HepG2 (cell line): ENCODE data around the gene BAZ1B. TPM values are rescaled to one million over a fixed set of nuclear protein-coding genes. Genes with fewer than 3 reads are reported as not detected.

Experiments
- DPF2 ChIP-seq: sonication (generic); formaldehyde crosslinking; IDR thresholded peaks from 2 replicates; pipeline ENCODE4 v1.4.0; 2020; ENCODE audit warnings: mild to moderate bottlenecking, low read depth, missing genetic modification reagents, borderline replicate concordance
- KAT7 ChIP-seq: IDR thresholded peaks from 2 replicates; pipeline ENCODE4 v1.6.1; 2018; ENCODE audit warnings: borderline replicate concordance, missing compliant biosample characterization
- KLF15 ChIP-seq: sonication (generic); formaldehyde crosslinking; IDR thresholded peaks from 2 replicates; pipeline ENCODE4 v1.8.1; 2023; ENCODE audit warnings: borderline replicate concordance, mild to moderate bottlenecking, inconsistent platforms, missing genetic modification reagents, mixed read lengths
- KLF9 ChIP-seq: IDR thresholded peaks from 2 replicates; pipeline ENCODE4 v1.6.1; 2016; ENCODE audit warnings: low read depth
- MBD4 ChIP-seq: IDR thresholded peaks from 2 replicates; pipeline ENCODE4 v1.6.1; 2012; ENCODE audit warnings: low read length, inconsistent platforms, borderline replicate concordance
- NFE2 ChIP-seq: sonication (generic); formaldehyde crosslinking; IDR thresholded peaks from 2 replicates; pipeline ENCODE4 v1.4.0; 2020; ENCODE audit warnings: missing genetic modification reagents
- RARG ChIP-seq: sonication (generic); formaldehyde crosslinking; IDR thresholded peaks from 2 replicates; pipeline ENCODE4 v1.4.0; 2020; ENCODE audit warnings: low read depth, mild to moderate bottlenecking, missing genetic modification reagents
- SOX5 ChIP-seq: IDR thresholded peaks from 2 replicates; pipeline ENCODE4 v1.6.1; 2016; ENCODE audit warnings: borderline replicate concordance
- ZFP1 ChIP-seq: IDR thresholded peaks from 2 replicates; pipeline ENCODE4 v1.6.1; 2016
- ZNF816 ChIP-seq: sonication (generic); formaldehyde crosslinking; IDR thresholded peaks from 2 replicates; pipeline ENCODE4 v1.8.0; 2022; ENCODE audit warnings: missing genetic modification reagents, mild to moderate bottlenecking, borderline replicate concordance
- polyA plus RNA-seq, 8 experiments: library from polyadenylated mRNA; depleted of rRNA in 3 of 8; stranded (reverse) in 7 of 8; unstranded in 1 of 8; fragments of >200 nt; fragmentation: Illumina TruSeq in 4 of 8; extraction: Trizol in 4 of 8; gene quantifications; 2 replicates each; pipeline versions ENCODE4 v1.2.1 to v1.2.3, GENCODE V29; 2011 to 2016; ENCODE audit warnings: low read depth in 4 of 8, missing spikeins in 1 of 8, mixed read lengths in 1 of 8; ENCODE audit not compliant: insufficient read depth in 1 of 8
- total RNA-seq, 5 experiments: library from RNA; depleted of rRNA; stranded (reverse); fragments of >200 nt; fragmentation: Illumina TruSeq; extraction: Trizol; gene quantifications; 2 replicates each; pipeline ENCODE4 v1.2.3, GENCODE V29; 2016; ENCODE audit warnings: low read depth in 1 of 5
- TF ChIP-seq, protein P1 (sequence below): sonication (generic); formaldehyde crosslinking; IDR thresholded peaks from one replicate; pipeline ENCODE4 v1.5.1; 2020; ENCODE audit warnings: mild to moderate bottlenecking, missing genetic modification reagents; ENCODE audit errors: not compliant biosample characterization
- TF ChIP-seq, protein P2 (sequence below): sonication (generic); formaldehyde crosslinking; IDR thresholded peaks from 2 replicates; pipeline ENCODE4 v1.4.0; 2020; ENCODE audit warnings: missing genetic modification reagents
- TF ChIP-seq, protein P3 (sequence below): sonication (generic); formaldehyde crosslinking; conservative IDR thresholded peaks from 2 replicates; pipeline ENCODE4 v1.4.0; 2020; ENCODE audit warnings: missing genetic modification reagents
- TF ChIP-seq, protein P4 (sequence below): sonication (generic); IDR thresholded peaks from 2 replicates; pipeline ENCODE4 v1.6.1; 2016; ENCODE audit warnings: low read depth, borderline replicate concordance

BAZ1B gene
- total and polyA plus RNA-seq, 2 of the 13 experiments (the other 11 are each of a cell fraction or from before 2014, with no cell fraction given) = 18.6 to 69.4 TPM

DNA sequence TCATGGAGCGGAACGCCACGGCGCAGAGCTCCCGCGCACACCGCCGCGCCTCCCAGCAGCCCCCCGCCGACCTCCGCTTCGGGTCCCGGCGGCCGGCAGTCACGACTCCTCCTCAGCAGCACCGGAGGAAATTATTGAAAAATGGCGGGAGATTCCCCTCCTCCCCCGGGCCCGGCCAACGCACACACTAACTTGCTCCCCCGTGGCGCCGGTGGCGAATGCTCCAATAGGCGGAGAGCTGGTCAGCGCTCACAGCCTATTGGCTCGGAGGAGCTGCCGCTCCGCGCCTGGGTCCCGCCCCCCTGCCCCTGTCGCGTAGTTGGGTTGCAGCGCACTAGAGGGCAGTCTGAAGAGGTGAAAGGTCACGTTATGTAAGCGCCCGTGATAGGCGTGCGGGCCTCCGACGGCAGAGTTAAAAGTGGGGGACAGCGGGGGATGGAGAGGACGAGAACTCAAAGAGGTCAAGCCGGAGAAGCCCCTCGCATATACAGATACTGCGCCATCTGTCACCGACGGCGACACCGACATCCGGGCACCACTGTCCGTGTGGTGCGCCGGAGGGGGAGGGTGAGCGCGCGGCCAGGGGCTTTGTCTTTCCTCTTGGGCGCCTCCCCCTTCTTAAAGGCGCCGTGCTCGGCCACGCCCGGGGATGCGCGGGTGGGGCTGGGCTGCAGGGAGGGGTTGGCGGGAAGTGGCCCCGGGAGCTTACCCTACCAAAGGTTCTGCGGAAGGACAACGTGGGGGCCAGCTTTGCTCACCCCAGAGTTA lies at the start of gene BAZ1B (continued):
- TF ChIP-seq, protein P1, sequence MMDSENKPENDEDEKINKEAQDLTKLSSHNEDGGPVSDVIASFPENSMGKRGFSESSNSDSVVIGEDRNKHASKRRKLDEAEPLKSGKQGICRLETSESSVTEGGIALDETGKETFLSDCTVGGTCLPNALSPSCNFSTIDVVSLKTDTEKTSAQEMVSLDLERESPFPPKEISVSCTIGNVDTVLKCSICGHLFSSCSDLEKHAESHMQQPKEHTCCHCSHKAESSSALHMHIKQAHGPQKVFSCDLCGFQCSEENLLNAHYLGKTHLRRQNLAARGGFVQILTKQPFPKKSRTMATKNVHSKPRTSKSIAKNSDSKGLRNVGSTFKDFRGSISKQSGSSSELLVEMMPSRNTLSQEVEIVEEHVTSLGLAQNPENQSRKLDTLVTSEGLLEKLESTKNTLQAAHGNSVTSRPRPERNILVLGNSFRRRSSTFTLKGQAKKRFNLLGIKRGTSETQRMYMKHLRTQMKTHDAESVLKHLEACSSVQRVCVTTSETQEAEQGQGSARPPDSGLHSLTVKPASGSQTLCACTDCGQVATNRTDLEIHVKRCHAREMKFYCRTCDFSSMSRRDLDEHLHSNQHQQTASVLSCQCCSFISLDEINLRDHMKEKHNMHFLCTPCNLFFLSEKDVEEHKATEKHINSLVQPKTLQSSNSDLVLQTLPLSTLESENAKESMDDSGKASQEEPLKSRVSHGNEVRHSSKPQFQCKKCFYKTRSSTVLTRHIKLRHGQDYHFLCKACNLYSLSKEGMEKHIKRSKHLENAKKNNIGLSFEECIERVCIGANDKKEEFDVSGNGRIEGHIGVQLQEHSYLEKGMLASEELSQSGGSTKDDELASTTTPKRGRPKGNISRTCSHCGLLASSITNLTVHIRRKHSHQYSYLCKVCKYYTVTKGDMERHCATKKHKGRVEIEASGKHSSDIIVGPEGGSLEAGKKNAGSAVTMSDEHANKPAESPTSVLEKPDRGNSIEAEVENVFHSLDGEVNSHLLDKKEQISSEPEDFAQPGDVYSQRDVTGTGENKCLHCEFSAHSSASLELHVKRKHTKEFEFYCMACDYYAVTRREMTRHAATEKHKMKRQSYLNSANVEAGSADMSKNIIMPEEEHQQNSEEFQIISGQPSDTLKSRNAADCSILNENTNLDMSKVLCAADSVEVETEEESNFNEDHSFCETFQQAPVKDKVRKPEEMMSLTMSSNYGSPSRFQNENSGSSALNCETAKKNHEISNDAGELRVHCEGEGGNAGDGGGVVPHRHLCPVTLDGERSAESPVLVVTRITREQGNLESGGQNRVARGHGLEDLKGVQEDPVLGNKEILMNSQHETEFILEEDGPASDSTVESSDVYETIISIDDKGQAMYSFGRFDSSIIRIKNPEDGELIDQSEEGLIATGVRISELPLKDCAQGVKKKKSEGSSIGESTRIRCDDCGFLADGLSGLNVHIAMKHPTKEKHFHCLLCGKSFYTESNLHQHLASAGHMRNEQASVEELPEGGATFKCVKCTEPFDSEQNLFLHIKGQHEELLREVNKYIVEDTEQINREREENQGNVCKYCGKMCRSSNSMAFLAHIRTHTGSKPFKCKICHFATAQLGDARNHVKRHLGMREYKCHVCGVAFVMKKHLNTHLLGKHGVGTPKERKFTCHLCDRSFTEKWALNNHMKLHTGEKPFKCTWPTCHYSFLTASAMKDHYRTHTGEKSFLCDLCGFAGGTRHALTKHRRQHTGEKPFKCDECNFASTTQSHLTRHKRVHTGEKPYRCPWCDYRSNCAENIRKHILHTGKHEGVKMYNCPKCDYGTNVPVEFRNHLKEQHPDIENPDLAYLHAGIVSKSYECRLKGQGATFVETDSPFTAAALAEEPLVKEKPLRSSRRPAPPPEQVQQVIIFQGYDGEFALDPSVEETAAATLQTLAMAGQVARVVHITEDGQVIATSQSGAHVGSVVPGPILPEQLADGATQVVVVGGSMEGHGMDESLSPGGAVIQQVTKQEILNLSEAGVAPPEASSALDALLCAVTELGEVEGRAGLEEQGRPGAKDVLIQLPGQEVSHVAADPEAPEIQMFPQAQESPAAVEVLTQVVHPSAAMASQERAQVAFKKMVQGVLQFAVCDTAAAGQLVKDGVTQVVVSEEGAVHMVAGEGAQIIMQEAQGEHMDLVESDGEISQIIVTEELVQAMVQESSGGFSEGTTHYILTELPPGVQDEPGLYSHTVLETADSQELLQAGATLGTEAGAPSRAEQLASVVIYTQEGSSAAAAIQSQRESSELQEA (CRISPR knock-in tag) = no peak
- 0 out of 2 replicates have a peak, but pooled peaks have one; percentile 23 for TF ChIP-seq SOX5 (CRISPR knock-in tag)
- TF ChIP-seq KLF15 (CRISPR knock-in tag) = no peak
- no peak for TF ChIP-seq NFE2
- TF ChIP-seq KLF9 = no peak
- TF ChIP-seq, protein P2, sequence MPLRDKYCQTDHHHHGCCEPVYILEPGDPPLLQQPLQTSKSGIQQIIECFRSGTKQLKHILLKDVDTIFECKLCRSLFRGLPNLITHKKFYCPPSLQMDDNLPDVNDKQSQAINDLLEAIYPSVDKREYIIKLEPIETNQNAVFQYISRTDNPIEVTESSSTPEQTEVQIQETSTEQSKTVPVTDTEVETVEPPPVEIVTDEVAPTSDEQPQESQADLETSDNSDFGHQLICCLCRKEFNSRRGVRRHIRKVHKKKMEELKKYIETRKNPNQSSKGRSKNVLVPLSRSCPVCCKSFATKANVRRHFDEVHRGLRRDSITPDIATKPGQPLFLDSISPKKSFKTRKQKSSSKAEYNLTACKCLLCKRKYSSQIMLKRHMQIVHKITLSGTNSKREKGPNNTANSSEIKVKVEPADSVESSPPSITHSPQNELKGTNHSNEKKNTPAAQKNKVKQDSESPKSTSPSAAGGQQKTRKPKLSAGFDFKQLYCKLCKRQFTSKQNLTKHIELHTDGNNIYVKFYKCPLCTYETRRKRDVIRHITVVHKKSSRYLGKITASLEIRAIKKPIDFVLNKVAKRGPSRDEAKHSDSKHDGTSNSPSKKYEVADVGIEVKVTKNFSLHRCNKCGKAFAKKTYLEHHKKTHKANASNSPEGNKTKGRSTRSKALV (CRISPR knock-in tag) = peak; percentile 65; the same call in 1 of the 2 replicates
- TF ChIP-seq, protein P3, sequence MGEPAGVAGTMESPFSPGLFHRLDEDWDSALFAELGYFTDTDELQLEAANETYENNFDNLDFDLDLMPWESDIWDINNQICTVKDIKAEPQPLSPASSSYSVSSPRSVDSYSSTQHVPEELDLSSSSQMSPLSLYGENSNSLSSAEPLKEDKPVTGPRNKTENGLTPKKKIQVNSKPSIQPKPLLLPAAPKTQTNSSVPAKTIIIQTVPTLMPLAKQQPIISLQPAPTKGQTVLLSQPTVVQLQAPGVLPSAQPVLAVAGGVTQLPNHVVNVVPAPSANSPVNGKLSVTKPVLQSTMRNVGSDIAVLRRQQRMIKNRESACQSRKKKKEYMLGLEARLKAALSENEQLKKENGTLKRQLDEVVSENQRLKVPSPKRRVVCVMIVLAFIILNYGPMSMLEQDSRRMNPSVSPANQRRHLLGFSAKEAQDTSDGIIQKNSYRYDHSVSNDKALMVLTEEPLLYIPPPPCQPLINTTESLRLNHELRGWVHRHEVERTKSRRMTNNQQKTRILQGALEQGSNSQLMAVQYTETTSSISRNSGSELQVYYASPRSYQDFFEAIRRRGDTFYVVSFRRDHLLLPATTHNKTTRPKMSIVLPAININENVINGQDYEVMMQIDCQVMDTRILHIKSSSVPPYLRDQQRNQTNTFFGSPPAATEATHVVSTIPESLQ (CRISPR knock-in tag) = no peak
- no peak for TF ChIP-seq MBD4
- TF ChIP-seq DPF2 = no peak
- TF ChIP-seq ZFP1 (CRISPR knock-in tag) = no peak; the same call in 1 of the 2 replicates
- TF ChIP-seq RARG (CRISPR knock-in tag) = no peak
- peak; percentile 65 for TF ChIP-seq ZNF816
- TF ChIP-seq, protein P4, sequence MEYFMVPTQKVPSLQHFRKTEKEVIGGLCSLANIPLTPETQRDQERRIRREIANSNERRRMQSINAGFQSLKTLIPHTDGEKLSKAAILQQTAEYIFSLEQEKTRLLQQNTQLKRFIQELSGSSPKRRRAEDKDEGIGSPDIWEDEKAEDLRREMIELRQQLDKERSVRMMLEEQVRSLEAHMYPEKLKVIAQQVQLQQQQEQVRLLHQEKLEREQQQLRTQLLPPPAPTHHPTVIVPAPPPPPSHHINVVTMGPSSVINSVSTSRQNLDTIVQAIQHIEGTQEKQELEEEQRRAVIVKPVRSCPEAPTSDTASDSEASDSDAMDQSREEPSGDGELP = peak; percentile 29; the same call in 1 of the 2 replicates
- peak; percentile 83 for TF ChIP-seq KAT7 (CRISPR knock-in tag)
